NCI-H2107 treated with DMSO at 0.1 percent for 48 hours (cell line): ENCODE data around the gene CEACAM16.
"Not testable (repeated sequence)": the region's sequence is repeated elsewhere in the genome, so short reads cannot be mapped to it uniquely, and the experiment has no call there.

ENCODE experiments used
- DNase-seq: peaks from one replicate; lab custom pipeline; 2025; ENCODE audit not compliant: unreplicated experiment; lab: John Stamatoyannopoulos, UW

Gene CEACAM16

GRCh38 chr19:44703336-44704078 is 4.6 kb downstream of the CEACAM16 start:
- DNase-seq: no peak

DNA sequence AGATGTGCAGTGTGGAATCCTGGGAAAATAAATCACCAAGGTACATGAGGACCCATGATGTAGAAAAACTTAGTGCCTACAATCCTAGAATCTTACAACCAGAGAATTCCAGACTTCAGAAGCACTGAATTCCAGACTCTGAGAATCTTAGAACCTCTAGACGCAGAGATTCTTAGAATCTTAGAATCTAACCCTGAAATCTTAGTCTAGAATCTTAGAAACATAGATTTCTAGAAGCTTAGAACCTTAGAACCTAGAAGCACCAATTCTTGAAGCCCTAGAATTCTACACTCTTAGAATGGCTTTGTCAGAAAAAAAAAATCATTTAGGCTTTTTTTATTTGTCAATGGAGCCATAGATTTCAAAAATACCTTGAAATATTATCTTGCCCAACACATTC is 6.0 kb downstream of the CEACAM16 start:
- DNase-seq: no peak

GRCh38 chr19:44705502-44706010 is 6.6 kb downstream of the CEACAM16 start:
- no peak for DNase-seq

DNA sequence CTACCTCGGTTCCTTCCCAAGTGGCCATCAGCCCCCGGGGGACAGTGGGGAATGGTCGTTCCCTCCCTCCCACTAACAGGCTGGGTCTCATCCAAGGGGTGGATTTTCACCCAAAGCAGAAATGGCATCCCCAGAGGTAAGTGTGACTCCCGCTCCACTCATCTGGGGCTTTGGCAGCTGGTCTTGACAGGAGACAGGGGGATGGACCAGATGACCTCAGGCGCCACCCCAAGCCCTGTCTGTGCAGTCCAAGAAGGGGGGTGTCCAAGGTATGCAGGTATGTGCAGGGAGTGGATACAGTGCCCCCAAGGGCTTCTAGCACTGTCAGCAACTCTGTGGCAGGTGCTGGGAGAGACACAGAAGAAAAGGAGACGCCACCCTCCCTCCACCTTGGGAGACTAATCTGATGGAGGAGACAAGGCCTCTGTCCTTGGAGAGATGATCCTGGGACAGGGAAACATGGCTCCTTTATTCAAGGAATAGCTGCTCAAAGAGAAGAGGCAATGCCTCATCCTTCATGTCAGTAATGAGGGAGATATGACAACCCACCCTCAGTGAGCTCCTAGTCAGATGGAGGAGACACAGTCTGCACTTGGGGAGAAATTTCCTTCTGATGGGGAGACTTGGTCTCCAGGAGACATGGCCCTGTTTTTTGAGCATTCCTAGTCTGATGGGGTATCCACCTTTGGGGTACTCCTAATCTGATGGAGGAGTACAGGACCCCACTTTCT is 7.7 kb downstream of the CEACAM16 start:
- no peak for DNase-seq

DNA sequence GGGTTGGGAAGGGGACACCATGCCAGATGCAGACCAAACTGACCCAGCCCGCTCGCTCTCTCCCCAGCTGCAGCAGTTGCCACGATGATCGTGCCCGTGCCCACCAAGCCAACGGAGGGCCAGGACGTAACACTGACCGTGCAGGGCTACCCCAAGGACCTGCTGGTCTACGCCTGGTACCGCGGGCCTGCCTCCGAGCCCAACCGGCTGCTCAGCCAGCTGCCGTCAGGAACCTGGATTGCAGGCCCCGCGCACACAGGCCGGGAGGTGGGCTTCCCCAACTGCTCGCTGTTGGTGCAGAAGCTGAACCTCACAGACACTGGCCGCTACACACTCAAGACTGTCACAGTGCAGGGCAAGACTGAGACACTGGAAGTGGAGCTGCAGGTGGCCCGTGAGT is 8.8 kb downstream of the CEACAM16 start:
- DNase-seq: no peak

- no peak for DNase-seq
These were observed 10.0 kb downstream of the CEACAM16 start for GRCh38 chr19:44708940-44709339.

- DNase-seq: not testable (repeated sequence)
These were observed 10.7 kb downstream of the CEACAM16 start for GRCh38 chr19:44709434-44710266.

DNA sequence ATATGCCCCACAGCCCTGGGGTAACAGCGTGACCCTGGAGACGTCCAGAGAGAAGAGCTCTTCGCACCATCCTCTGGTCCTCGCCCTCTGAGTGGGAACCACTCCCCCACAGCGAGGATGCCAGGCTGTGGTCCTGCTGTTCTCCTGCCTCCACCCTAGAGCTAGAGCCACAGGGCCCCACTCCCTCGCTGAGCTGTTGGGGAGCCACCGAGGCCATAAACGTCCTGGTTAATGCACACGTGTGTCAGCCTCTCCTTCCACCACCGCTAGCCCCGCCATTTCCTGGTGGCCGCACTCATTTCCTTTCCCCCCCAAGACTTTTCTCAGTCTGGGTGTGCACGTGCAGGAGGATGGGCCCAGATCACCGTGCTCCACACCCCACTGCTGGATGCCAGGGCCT is 11.5 kb downstream of the CEACAM16 start:
- DNase-seq: no peak

DNA sequence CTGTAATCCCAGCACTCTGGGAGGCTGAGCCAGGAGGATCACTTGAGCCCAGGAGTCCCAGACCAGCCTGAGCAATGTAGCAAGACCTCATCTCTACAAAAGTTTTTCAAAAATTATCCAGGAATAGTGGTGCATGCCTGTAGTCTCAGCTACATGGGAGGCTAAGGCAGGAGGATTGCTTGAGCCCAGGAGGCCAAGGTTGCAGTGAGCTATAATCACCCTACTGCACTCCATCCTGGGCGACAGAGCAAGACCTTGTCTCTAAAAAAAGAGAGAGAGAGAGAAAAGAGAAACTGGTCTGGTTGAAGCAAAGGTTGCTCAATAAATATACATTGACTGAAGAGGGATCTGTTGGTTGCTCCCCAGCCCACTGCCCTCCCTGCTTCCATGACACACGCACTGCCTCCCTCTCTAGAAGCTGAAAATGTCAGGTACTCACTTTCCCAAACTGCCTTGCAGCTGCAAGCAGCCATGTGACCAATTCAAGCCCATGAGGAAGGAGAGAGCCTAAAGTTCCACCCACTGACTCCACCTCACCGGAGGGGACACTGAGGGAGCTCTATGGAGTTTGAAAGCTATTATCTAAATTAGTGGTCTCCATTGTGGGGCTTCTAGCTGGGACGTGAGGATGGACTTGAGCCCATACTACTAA is 14.0 kb downstream of the CEACAM16 start:
- no peak for DNase-seq

DNA sequence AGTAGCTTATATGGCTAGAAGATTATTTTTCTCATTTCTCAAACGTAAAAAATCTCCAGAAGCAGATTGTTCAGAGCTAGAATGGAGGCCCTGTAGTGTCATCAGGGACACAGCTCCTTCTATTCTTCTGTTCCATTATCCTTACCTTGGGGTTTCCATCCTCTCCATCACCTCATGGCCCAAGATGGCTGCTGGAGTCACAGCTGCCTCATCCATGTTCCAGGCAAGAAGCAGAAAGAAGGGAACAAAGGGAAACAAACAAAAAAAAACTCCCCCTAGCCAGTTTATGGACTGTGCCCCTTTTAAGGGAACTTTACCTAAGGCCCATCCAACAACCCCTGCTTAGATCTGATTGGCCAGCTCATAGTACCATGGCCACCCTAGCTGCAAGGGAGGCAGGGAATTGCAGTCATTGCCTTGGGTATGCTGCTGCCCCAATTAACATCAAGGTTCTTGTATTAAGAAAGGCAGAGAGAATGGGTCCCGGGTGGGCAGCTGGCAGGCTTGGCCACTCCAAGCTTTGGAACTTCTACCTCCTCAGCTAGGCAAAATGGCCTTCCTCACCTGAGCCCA is 15.7 kb downstream of the CEACAM16 start:
- DNase-seq: no peak

- no peak for DNase-seq
These were observed 18.7 kb downstream of the CEACAM16 start for GRCh38 chr19:44717603-44718002.

- no peak for DNase-seq
These were observed 19.7 kb downstream of the CEACAM16 start for GRCh38 chr19:44718441-44719261.

DNA sequence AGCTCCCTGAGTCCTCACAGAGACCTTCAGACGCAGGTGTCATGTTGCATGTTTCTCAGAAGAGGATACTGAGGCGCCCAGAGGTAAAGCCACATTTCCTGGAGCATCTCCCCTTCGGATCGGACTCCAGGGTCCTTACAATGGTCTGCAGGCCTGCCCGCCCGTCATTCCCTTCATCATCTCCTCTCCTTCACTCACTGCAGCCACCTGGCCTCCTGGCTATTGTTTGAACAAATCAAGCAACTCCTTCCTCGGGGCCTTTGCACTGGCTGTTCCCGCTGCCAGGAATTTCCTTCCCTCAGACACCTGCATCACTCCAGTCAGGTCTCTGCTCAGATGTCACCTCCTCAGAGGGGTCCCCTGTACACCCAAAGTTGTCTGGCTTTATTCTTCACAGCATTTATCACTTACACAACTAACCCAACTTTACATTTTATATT is 20.3 kb downstream of the CEACAM16 start:
- DNase-seq: no peak

- DNase-seq: not testable (repeated sequence)
These were observed 21.4 kb downstream of the CEACAM16 start for GRCh38 chr19:44720396-44720795.

DNA sequence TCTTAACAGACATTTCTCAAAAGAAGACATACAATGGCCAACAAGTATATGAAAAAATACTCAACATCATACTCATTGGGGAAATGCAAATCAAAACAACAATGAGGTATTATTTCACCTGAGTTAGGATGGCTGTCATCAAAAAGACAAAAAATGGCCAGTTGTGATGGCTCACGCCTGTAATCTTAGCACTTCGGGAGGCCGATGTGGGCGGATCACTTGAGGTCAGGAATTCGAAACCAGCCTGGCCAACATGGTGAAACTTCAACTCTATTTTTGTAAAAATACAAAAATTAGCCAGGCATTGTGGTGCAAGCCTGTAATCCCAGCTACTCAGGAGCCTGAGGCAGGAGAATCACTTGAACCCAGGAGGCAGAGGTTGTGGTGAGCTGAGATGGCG is 22.0 kb downstream of the CEACAM16 start:
- no peak for DNase-seq

- DNase-seq: not testable (repeated sequence)
These were observed 22.4 kb downstream of the CEACAM16 start for GRCh38 chr19:44721369-44721768.

- no peak for DNase-seq
These were observed 23.5 kb downstream of the CEACAM16 start for GRCh38 chr19:44722131-44723121.

DNA sequence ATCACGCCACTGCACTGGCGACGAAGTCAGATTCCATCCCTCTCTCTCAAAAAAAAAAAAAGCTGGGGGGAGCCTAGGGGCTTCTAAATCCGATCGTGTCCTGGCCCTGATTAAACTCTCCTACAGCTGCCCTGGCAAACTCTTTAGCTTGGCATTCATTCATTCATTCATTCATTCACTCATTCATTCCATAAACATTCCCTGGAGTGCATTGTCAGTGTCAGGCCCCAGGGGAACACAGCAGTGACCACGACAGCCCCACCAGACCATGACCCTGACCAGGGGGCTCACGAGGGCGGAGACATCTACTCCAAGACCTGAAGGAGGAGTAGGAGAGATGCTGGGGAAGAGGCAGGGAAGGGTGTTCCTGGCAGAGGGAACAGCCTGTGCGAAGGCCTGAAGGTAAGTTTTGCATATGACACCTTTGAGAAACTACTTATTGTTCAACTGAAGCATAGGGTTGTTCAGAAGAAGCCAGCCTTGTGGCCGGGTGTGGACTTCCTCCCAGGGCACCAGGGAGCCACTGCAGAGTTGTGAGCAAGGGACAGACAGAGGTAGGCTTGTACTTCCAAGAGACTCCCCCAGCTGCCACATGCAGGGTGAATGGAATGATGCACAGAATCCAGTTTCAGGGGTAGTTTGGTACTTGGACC is 24.5 kb downstream of the CEACAM16 start:
- no peak for DNase-seq
